Measurements from ENCODE around the gene IL1A. TPM values are rescaled to one million over a fixed set of nuclear protein-coding genes. Genes with fewer than 3 reads are reported as not detected.

The IL1A gene
- polyA plus RNA-seq, 1 of the 3 experiments (the other 2 are of a cell fraction) = not detected

GRCh38 chr2:112755444-112755843, 28.8 kb downstream of the IL1A start:
- Histone ChIP-seq H3K27me3 (ENCODE audit: insufficient read depth) (no peaks in the 10 kb centered on the region), H4K20me1 (ENCODE audit: insufficient read depth) (no peaks in the 10 kb centered on the region), H3F3A (replicated peaks; ENCODE audit: insufficient read depth) (peaks cover 21% of the 10 kb centered on the region), H3K9ac (no peak overlapping the region), H3K36me3 (replicated peaks in 1 of 2; ENCODE audit: control insufficient read depth in 1 of 2, insufficient read depth in 2 of 2, low read length in 1 of 2) (peaks cover 49 to 52% of the 10 kb centered on the region in 2 experiments), H3K9me2 (no peaks in the 10 kb centered on the region), H3K4me1 (ENCODE audit: control insufficient read depth in 1 of 2, insufficient read depth in 2 of 2, low read depth in 1 of 2, low read length in 1 of 2) (peaks cover 0 to 3% of the 10 kb centered on the region in 2 experiments; a peak in 1 of 4 replicates), H3K4me2 (no peak overlapping the region), H3K79me2 (ENCODE audit: insufficient read depth) (peaks cover 54% of the 10 kb centered on the region; the same call in 1 of the 2 replicates), H3K4me3 (ENCODE audit: low read depth in 2 of 2, low read length in 1 of 2) (no peak overlapping the region), H3K27ac (ENCODE audit: low read depth in 2 of 2, low read length in 1 of 2) (no peak overlapping the region), H2AFZ (ENCODE audit: low read depth) (no peak overlapping the region), H3K9me3 (no peaks in the 10 kb centered on the region)
- TF ChIP-seq JUND (IDR thresholded peaks at IDR 0.05) (no peak), TAF1 (IDR thresholded peaks at IDR 0.05; ENCODE audit: borderline replicate concordance, low read depth, low read length) (no peak), FOXM1 (IDR thresholded peaks at IDR 0.05; ENCODE audit: low read depth) (no peak), RAD21 (IDR thresholded peaks at IDR 0.05; ENCODE audit: low read length) (no peak), SMC3 (IDR thresholded peaks at IDR 0.05; ENCODE audit: low read depth, low read length) (no peak), RXRA (IDR thresholded peaks at IDR 0.05; ENCODE audit: borderline replicate concordance, low read depth) (no peak), EP300 (IDR thresholded peaks at IDR 0.05; ENCODE audit: borderline replicate concordance in 1 of 2, low read depth in 1 of 2, low read length in 1 of 2) (no peak), GABPA (IDR thresholded peaks at IDR 0.05; ENCODE audit: low read depth) (no peak), CTCF (IDR thresholded peaks at IDR 0.05) (no peak), USF1 (IDR thresholded peaks at IDR 0.05; ENCODE audit: borderline replicate concordance, low read depth) (no peak), MXI1 (IDR thresholded peaks at IDR 0.05; ENCODE audit: low read depth, low read length) (no peak), FOXJ3 (CRISPR knock-in tag; IDR thresholded peaks at IDR 0.05) (no peak), GATA2 (CRISPR knock-in tag; IDR thresholded peaks at IDR 0.05) (no peak), REST (IDR thresholded peaks at IDR 0.05; ENCODE audit: low read depth, low read length) (no peak), NFIC (IDR thresholded peaks at IDR 0.05; ENCODE audit: borderline replicate concordance) (no peak)
- TF ChIP-seq, protein P1, sequence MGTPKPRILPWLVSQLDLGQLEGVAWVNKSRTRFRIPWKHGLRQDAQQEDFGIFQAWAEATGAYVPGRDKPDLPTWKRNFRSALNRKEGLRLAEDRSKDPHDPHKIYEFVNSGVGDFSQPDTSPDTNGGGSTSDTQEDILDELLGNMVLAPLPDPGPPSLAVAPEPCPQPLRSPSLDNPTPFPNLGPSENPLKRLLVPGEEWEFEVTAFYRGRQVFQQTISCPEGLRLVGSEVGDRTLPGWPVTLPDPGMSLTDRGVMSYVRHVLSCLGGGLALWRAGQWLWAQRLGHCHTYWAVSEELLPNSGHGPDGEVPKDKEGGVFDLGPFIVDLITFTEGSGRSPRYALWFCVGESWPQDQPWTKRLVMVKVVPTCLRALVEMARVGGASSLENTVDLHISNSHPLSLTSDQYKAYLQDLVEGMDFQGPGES (IDR thresholded peaks at IDR 0.05; ENCODE audit: low read depth, low read length) = no peak
- WGBS (ENCODE audit: low lambda C conversion rate) = 96% methylated on average over 4 of the region's 4 CpGs
- no peak for DNase-seq
- ChIA-PET POLR2A (no interaction called here), CTCF (interaction anchor here (1.1 to 2.5 kb wide), 4 partner anchors 11 to 203 kb away, joined by 3 to 15 read pairs (median 3); no protein-coding TSS in a partner anchor)
